GM10266 (cell line): Measurements from ENCODE around the gene HS3ST5.
"Not testable (repeated sequence)": the region's sequence is repeated elsewhere in the genome, so short reads cannot be mapped to it uniquely, and the experiment has no call there.

ENCODE experiments used
- DNase-seq: peaks from one replicate; pipeline ENCODE4 v3.0.0; 2012; ENCODE audit errors: extremely low spot score
- CTCF ChIP-seq: IDR thresholded peaks from 2 replicates; pipeline ENCODE4 v1.5.1; 2012; ENCODE audit warnings: mild to moderate bottlenecking, low read depth; ENCODE audit not compliant: control insufficient read depth, insufficient read depth; ENCODE audit errors: missing control alignments

HS3ST5 gene

GRCh38 chr6:114032721-114033120 lies 310.1 kb downstream of the HS3ST5 start:
- TF ChIP-seq CTCF = no peak
- DNase-seq = no peak

- DNase-seq = no peak
- no peak for TF ChIP-seq CTCF
Observed at GRCh38 chr6:114030767-114031166, 312.1 kb downstream of the HS3ST5 start.

- no peak for DNase-seq
- TF ChIP-seq CTCF = no peak
Observed at GRCh38 chr6:114024746-114025145, 318.1 kb downstream of the HS3ST5 start.

- no peak for DNase-seq
- no peak for TF ChIP-seq CTCF
Observed at GRCh38 chr6:114020196-114020595, 322.6 kb downstream of the HS3ST5 start.

GRCh38 chr6:114017146-114017545 lies 325.7 kb downstream of the HS3ST5 start:
- DNase-seq = not testable (repeated sequence)

- DNase-seq = not testable (repeated sequence)
Observed at GRCh38 chr6:114014106-114014505, 328.7 kb downstream of the HS3ST5 start.

- not testable (repeated sequence) for DNase-seq
Observed at GRCh38 chr6:114011486-114011885, 331.3 kb downstream of the HS3ST5 start.

GRCh38 chr6:114010540-114010939 lies 332.3 kb downstream of the HS3ST5 start:
- DNase-seq = no peak
- no peak for TF ChIP-seq CTCF

- DNase-seq = no peak
- no peak for TF ChIP-seq CTCF
Observed at GRCh38 chr6:114009192-114009591, 333.6 kb downstream of the HS3ST5 start.
